GM18907 (cell line): ENCODE measurements around the gene CPEB3.

Source experiments
- ATAC-seq: cut with Tn5 transposase; IDR thresholded peaks from one replicate; pipeline ENCODE4 v1.9.1; 2021; ENCODE audit warnings: mild to moderate bottlenecking, moderate library complexity; ENCODE audit not compliant: unreplicated experiment

Gene CPEB3

DNA sequence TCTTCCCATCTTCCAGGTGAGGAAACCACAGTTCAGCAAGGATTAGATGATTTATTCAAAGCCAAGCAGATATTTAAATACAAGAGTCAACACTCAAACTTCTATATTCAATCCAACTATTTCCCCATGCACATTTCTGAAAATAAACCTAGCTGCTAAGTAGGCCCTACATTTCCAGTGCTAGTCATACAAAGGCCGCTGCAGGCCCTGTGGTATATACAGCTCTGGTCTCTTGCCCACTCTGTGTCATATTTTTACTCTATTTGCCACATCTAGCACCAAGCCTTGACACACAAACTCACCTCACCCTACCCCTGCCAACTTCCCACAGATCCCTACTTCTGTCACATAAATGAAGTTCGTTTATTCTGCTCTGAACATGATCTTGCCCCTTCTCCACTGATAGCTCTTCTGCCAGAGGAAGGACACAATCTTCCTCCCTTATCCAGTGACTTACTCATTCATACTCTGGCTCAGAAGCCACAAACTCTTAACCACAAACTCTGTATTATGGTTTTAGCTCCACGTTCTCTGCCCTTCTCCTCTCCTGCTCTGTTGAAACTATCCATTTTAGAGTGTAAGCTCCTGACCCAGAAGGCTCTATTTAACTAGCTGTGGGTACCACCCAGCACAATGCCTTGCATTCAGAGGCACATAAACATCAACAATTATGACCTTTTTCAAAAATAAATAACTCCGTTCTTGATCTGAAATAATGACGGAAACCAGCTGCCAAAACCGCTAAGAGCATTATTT, 180.7 kb downstream of the CPEB3 start:
- no peak for ATAC-seq

DNA sequence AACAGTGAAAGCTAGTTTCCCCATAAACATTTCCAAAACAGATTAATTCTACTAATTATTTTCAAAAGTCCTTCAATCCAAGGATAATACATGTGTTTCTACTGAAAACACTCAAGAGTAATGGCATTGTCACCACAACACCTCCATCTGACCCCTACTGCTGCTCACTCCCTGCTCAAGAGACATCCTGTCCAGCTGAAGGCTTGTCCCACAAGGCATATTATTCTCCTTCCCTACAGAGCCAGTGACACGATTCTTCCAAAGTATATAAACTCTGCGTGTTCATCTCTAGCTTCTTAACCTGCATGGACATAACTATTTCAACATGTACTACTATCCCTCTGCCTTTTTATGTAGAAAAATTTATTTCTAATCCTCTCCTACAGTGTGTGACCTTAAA, 182.1 kb downstream of the CPEB3 start:
- no peak for ATAC-seq

- no peak for ATAC-seq
Measured at GRCh38 chr10:92108120-92108519, 182.8 kb downstream of the CPEB3 start.

DNA sequence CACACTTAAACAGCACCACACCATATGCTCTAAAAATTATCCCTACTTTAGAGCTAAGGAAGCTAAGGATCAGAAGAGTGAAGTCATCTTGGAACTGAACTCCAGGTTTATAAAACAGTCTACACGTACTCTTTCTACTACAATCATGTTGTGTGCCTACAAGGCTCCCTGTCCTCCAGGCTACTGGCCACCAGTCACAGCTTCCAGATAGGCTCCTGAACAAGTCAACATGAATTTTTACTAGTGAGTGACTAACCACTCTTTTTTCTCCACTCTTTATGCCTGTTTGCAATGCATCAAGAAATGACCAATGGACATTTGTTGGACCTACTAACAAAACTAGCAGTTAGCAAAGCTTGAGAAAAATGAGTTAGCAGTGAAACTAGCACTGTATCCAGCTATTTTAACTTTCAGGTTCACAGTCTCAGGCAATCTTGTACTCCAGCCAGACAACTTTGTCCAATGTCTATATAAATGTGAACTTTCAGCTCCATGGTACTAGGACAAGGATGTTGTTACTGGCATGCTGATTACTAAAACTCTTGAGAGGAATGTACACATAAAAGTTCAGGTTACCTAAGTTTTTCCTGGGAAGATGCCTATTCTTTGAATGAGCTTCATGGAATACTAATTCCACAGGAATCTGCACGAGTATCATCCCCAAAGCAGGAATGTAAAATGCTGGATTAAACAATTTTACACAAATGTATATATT, 187.3 kb downstream of the CPEB3 start:
- ATAC-seq, result no peak

DNA sequence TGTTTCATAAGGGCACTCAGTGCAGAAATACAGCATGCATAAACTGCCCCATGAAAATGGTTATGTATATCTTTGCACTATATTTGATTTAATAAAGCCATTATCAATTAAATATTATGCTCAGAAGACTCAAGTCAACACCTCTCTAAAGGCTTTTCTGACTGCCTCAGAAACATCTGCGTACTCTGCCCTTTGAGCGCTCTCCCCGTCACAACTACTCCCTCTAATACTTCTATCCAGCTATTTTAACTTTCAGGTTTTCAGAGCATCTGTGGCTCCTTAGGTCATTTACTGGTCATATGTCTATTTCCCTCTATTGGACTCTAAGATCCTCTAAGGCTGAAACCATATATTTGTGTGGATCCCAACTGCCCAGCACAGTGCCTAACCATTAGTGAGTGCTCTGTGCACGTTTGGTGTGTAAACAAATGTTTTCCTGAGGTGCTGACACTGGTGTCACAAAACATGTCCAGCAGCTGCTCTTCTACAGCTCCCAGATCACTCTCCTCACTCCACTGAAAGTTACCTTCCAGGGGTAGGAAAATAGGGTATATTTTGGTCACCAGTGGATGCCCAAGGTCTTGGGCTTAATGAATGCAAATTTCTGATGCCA, 188.2 kb downstream of the CPEB3 start:
- no peak for ATAC-seq

GRCh38 chr10:92094960-92095359, 195.9 kb downstream of the CPEB3 start:
- ATAC-seq, result no peak

DNA sequence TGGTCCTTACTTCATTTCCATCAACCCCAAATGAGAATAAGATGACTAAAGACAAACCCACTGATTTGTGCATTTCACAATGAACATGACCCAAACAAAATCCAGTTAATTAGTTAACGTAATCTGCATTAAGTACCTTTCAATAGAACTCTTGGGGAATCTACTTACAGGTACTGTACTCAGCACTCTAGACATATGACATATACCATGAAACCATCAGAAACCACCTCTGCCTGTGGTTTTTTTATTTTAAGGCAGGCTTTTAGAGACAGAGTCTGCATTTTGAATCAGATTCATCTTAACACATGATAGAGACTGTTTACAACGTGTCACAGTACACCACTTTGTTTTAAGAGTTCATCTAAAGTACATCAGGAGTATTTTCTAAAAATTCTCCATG, 198.9 kb downstream of the CPEB3 start:
- ATAC-seq, result no peak

- ATAC-seq, result peak; percentile 94
Measured at GRCh38 chr10:92087750-92088395, 203.0 kb downstream of the CPEB3 start.

DNA sequence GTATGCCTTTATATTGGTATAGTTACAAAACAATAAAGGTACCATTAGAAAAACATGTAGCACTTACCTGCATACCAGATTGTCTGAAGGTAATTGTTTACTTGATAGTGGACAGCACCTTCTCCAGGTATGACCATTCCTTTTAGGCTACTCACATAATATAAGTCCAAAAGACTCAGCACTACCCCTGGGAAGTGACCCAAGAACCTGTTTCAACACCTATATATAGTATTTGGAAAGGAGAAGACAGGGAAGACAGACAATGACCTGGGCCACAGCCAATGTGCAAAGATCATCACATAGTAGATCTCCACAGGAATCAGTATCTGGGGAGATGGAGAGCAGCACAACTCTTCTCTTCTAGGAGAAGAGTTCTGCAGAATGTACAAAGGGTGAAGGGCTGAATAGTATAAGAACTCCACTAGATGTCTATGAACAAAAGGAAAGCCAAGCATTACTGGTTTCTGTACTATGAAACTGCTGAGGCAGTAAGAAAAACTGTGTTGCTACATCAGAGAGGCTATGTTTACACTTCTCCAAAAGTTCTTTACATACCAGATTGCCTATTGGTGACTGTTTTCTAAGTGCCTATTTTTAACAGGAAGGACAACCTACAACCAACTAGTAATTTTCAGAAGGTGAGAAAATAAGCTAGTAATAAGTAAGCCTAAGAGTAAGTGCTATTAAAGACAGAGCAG, 208.1 kb downstream of the CPEB3 start:
- ATAC-seq, result no peak

DNA sequence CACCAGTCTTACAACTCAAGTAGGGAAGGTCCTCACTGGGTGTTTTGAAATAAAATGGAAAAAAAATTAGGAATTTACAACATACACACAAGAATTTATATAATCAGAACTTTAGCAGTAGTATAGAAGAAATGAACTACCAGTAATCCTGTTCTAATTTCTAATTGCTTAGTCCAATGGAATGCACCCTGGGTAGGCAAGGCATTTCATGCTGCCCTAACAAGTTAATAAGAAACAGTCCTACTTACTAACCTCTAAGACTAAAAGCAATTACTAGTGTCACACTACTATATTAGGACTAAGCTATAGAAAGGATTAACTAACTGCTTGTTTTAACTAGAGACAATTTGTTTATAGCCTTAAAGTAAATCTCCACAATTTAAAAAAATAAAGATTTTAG, 209.2 kb downstream of the CPEB3 start:
- no peak for ATAC-seq

- no peak for ATAC-seq
Measured at GRCh38 chr10:92080244-92080643, 210.6 kb downstream of the CPEB3 start.

DNA sequence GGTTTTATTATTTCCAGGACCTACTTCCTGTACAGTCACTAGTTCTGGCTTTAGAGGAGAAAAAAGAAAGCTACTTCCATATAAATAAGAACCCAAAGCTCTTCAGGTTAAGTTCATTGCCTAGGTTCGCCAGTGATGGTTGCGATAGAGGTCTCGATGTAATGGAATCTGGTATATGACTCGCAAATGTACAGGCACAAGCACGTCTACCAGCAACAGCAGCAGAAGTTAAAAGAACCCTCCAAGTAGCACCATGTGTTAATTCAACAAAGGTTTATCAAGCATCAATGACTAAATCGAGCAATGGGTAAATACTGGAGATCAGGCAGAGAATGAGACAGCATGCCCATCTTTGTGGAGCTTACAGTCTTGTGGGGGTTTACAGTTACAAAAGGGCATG, 211.9 kb downstream of the CPEB3 start:
- ATAC-seq, result no peak

GRCh38 chr10:92076722-92077121, 214.2 kb downstream of the CPEB3 start:
- no peak for ATAC-seq

- ATAC-seq, result no peak
Measured at GRCh38 chr10:92075829-92076228, 215.0 kb downstream of the CPEB3 start.

GRCh38 chr10:92074126-92074887, 216.6 kb downstream of the CPEB3 start:
- ATAC-seq, result no peak

DNA sequence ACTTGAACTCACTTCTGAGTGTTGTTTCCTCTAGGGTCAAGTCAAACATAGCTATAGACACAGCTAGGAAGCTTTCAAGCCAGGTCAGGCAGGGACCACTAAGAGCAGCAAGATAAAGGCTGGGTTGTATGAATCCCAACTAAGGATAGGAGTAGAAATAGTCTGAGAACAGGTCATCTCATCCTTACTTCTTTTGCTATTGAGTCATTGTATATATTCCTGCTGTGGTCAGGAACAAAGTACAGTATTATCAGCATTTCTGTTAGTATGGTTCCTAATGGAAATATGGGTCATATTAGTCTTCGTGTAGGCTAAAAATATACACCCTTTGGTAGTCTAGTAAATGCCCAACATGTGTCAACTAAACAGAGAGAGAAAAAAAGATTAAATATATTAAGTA, 222.0 kb downstream of the CPEB3 start:
- ATAC-seq, result no peak

DNA sequence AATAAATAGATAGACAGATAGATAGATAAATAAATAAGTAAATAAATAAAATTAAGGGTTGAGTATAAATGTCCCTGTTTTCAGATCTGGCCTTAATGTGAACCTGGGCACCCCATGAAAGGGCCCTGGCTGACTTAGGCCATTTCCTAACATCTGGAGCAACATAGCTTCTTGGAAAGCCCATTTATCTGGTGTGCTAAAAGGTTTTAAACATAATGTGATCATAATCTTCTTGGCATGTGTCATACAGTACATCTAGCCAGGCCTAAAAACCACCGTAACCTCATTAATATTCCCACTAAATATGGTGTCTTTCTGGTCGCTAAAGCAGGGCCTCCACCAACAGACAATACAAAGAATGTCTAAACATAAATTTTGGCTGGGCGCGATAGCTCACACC, 224.5 kb downstream of the CPEB3 start:
- ATAC-seq, result no peak

GRCh38 chr10:92064506-92064905, 226.4 kb downstream of the CPEB3 start:
- no peak for ATAC-seq

- ATAC-seq, result no peak
Measured at GRCh38 chr10:92062273-92062672, 228.6 kb downstream of the CPEB3 start.

DNA sequence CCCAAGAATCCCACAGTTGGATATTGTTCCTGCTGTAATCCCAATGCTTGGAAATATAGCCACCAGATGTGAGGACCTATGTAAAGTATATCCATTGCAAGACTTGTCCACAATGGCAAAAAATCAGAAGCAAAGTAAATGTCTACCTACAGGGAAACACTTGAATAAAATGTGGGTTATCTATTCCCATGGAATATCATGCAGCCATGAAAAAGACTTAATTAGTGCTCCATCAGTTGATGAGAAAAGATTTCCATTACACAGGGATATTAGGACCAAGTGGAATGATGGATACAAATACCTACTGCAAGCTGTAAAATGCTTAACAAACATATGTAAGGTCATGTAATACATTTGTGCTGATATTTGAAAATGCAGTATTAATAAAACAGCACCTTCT, 236.1 kb downstream of the CPEB3 start:
- no peak for ATAC-seq
